Activated T-cell treated with anti-CD3 and anti-CD28 coated beads, Interleukin-2, amount 50 U/mL, for 1 hour (primary cell): ENCODE measurements around the gene OTOP3.
A peak's percentile ranks its signal among the peaks of the same experiment; 100 is the strongest.

Experiments
- DNase-seq: peaks from one replicate; pipeline ENCODE4 v3.0.0-alpha.2; 2020

Gene OTOP3

DNA sequence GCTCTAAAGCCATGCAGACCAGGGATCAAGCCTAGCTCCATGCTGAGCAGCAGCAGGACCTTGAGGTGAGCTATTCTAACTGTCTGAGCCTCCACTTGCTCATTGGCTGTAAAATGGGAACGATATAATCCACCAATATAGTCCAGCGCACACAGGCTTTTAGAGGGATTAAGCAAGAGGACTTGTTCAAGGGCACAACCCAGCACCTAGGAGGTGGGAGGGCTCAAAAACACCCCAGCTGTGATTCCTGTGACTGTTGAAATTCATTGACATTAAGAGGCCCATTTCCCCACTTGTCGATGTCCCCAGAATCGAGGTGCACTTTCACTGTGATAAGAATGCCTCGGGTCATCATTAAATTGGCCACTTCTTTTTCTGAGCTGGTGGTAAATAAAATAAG lies 16.8 kb upstream of the OTOP3 start:
- DNase-seq: no peak

- no peak for DNase-seq
Measured at GRCh38 chr17:74919440-74920305, 16.0 kb upstream of the OTOP3 start.

GRCh38 chr17:74920306-74920620 lies 15.4 kb upstream of the OTOP3 start:
- no peak for DNase-seq

GRCh38 chr17:74920642-74921025 lies 15.1 kb upstream of the OTOP3 start:
- no peak for DNase-seq

DNA sequence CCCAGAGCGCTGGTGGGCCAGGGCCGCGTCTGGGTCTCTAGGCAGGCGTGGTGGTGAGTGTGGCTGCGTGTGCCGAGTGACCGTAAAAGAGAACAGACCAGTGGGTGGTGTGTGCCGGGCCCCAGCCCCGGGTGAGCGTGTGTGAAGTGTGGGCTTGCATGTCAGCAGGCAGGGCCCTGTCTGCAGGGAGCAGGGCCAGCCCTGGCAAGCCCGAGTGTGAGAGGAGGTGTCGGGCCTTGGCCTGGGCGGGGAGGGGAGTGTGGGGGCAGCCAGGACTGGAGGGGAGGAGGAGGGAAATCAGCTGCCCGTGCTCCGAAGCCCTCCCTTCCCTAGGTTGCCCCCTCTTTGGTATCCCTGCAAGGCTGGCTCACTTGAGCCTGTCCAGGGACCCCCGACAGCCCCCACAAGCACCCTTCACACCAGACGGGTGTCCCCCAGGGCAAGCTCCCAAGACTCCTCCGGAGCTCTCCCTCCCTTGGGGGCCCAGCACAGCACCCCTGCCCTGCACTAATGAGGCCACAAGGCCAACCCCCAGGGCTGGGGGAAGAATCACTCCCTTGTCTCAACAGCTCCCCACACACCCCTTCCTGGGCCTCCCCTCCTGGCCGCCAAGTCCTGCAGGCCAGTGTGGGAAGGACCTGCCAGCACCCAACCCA lies 14.5 kb upstream of the OTOP3 start:
- DNase-seq: no peak

- DNase-seq: no peak
Measured at GRCh38 chr17:74921769-74922168, 13.9 kb upstream of the OTOP3 start.

- DNase-seq: no peak
Measured at GRCh38 chr17:74922172-74922571, 13.5 kb upstream of the OTOP3 start.

DNA sequence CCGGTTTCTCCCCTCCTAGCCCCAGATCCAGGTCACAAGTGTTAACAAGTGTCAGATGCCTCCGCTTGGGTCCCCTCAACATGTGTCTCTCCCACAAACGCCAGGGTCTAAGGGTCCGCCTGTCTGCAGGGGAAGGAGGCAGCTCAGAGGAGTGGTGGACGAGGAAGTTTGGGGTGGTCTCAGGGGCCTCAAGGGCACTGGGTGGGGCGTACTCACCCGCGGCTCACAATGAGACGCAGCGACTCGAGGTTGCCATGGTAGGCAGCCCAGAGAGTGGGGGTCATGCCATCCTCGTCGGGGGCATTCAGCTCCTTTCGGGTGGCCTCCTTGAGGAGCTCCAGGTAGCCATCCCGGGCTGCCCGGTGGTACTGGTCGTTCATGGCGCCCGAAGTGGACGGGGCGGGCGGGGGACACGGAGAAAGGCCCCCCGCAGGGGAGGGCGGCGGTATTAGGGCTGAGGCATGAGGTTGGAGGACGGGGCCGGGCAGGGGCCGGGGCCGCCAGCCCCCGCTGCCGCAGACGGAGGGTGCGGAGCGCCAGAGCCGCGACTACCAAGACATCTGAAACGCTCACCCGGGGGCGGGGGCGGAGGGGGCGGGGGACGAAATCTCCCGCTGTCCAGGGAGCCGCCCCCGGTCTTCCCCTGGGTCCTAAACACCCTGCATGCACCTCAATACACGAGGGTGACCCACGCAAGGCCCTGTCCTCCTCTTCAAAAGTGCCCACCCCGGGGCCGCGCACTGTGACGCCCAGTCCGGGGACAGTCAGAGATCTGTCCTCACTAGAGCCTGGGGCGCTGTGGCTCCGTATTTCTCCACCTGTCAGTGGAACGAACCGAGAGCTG lies 12.8 kb upstream of the OTOP3 start, which contains the start of gene USH1G:
Gene USH1G, minus strand, starts transcription at position 562 of the 844 bp plus-strand sequence. Its CDS starts 182 bp downstream, at position 380.
- DNase-seq: no peak

GRCh38 chr17:74923538-74924249 lies 12.0 kb upstream of the OTOP3 start:
- DNase-seq: peak; percentile 80

DNA sequence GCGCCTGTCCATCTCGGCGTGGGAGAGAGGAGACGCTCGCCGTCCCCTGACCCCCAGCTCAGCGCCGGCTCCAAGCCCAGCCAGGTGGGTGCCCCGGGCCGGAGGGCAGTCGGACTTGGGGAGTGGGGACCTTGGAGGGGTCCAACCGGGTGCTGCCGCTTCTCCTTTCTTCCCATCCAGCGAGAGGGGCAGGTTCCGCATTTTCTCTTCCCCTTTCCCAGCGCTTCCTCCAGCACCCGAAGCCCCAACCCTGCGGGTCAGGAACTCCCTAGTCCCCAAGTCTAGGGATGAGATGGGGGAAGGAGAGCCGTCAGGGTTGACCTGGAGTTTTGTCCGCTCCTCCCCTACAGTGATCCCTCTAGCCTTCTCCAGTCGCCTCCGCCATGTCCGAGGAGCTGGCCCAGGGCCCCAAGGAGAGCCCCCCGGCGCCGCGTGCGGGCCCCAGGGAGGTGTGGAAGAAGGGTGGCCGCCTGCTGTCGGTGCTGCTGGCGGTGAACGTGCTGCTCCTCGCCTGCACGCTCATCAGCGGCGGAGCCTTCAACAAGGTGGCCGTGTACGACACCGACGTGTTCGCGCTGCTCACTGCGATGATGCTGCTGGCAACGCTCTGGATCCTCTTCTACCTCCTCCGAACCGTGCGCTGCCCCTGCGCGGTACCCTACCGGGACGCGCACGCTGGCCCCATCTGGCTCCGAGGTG lies 11.3 kb upstream of the OTOP3 start, which contains the start of gene OTOP2:
Gene OTOP2, plus strand, starts transcription at position 24 of the 699 bp plus-strand sequence. Its CDS starts 360 bp downstream, at position 384.
- DNase-seq: peak; percentile 31

DNA sequence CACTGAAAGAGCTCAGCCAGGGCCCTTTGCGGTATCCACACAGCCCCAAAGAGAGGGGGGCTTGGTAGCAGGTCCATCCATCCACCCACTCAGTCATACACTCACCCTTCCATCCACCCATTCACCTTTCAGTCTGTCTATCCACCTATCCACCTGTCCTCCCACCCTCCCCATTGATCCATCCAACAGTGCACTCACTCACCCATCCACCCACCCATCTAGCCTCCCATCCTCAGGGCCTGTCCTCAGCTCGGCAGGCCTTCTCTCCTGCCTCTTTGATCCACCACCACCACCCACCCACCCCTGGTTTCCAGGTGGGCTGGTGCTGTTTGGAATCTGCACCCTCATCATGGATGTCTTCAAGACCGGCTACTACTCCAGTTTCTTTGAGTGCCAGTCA lies 10.5 kb upstream of the OTOP3 start:
- no peak for DNase-seq

- DNase-seq: no peak
Measured at GRCh38 chr17:74928786-74929185, 6.9 kb upstream of the OTOP3 start.

- DNase-seq: no peak
Measured at GRCh38 chr17:74930535-74931036, 5.1 kb upstream of the OTOP3 start.

- DNase-seq: no peak
Measured at GRCh38 chr17:74935048-74935447, 650 bp upstream of the OTOP3 start.

DNA sequence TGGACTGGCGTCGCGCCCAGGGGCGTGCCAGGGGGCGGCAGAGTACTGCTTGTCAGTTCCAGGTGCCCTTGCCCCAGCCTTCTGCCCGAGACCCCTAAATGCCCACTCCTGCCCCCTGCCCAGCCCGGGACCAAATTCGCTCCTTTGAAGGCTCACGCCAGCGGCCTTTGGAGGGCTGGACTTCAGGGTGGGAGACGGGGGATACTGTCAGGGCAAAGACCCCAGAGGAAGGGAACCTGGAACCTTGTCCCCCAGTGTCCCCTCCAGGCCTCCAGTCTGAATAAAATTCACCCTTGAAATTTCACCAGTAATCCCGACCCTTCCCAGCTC lies 737 bp downstream of the OTOP3 start:
- DNase-seq: no peak

DNA sequence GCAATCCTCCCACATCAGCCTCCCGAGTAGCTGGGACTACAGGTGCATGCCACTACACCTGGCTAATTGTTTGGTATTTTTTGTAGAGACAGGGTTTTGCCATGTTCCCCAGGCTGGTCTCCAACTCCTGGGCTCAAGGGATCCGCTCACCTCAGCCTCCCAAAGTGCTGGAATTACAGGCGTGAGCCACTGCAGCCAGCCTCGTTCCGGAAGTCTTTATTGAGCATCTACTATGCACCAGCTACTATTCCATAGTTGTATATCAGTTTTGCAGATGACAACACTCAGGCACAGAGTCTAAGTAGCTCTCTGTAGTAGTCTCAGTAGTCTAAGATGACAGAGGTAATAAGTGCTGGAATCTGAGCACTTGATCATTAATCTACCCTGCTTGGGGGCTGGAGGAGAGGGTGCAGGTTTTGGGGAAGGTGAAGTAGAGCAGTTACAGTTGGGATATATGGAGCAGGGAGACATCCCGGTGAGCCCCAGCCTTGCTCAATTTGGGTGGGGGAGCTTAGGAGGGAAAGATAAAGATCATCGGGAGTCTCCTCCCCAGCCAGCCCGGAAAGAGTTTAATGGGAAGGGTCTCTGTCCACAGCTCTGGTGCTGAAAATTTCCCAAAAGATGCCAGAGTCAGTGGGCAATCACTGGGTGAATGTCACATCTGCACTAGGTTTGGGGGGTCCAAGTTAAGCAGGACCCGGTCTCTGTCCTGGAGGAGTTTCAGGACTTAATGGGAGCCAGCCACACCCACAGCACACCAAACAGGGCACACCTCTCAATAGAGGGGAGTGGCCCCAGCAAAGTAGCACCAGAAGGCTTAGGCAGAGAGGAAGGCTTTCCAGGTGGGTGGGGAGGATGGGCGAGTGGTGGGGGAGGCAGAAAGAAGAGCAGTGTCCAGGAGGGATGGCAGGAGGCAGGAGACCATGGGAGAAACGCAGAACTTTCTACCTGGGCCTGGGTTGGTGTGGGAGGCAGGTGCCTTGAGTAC lies 1.7 kb downstream of the OTOP3 start:
- DNase-seq: no peak

DNA sequence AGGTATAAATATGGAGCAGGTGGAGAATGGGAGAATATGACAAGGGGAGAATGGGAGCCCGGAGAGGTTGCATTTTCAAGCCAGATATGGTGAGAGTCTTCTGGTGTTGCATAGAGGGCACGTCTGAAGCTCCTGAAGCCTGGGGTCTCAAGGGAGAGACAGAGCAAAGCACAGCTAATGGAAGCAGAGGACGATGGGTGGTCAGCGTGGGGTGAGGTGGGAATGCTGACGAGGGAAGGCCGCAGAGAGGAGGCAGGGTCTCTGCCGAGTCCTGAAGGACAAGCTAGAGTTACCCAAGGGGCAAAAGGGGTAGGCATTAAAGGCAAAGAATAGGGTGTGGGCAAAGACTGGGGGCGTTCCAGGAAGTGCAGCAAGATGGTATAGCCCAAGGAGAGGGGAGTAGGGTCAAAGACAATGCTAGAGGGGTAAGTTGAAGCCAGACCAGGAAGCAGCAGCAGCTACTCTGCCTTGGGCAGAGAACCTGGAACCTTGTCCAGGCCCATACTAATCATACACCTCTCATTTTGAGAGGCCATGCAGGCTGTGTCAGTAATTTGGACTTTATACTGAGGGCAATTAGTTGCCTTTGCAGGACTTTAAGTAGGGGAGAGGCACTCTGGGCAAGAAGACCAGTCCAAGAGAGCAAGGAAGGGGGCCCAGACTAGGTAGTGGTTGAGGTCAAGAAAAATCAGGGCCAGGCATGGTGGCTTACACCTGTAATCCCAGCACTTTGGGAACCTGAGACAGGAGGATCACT lies 2.7 kb downstream of the OTOP3 start:
- DNase-seq: no peak

DNA sequence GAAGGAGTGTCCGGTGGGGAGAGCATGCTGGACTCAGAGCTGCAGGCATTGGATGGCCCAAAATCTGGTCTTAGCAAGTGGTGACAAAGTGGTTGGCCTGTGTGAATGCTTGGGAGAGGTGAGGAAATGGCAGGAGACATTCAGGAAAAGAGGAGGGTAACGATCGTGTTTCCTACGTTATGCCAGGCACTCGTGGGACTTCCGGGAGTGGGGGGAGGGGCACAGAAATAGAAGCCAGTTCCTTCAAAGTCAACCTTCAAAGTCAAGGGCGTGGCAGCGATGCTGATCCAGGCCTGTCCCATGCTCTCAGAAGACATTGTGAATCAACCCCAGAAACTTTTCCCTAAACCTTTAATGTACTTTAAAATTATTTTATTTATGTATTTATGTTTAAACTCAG lies 3.8 kb downstream of the OTOP3 start:
- DNase-seq: no peak

DNA sequence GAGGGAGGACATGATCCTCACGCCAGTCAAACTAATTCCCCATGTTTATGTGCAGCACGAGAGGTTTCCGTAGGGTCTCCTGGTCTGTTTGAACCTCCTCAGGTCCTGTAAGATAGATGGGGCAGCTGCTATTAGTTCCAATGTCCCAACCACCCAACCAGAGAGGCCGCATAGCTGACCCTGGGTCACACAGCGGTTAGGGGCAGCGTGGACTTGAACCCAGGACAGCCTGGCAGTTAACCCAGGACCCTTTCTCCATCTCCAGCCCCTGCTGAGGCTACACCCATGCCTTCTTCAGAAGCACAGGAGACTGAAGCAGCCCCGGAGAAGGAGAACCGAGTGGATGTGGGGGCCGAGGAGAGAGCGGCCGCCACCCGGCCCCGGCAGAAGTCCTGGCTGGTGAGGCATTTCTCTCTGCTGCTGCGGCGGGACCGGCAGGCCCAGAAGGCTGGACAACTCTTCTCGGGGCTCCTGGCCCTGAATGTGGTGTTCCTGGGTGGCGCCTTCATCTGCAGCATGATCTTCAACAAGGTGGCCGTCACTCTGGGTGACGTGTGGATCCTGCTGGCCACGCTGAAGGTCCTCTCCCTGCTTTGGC lies 5.5 kb downstream of the OTOP3 start:
- no peak for DNase-seq
